NCI-H1105 treated with DMSO at 0.1 percent for 48 hours (cell line): ENCODE results near the gene ATP1B2.
"Not testable (repeated sequence)": the region's sequence is repeated elsewhere in the genome, so short reads cannot be mapped to it uniquely, and the experiment has no call there.

ENCODE experiments used
- DNase-seq: peaks from one replicate; lab custom pipeline; 2025; lab: John Stamatoyannopoulos, UW

Gene ATP1B2, protein sequence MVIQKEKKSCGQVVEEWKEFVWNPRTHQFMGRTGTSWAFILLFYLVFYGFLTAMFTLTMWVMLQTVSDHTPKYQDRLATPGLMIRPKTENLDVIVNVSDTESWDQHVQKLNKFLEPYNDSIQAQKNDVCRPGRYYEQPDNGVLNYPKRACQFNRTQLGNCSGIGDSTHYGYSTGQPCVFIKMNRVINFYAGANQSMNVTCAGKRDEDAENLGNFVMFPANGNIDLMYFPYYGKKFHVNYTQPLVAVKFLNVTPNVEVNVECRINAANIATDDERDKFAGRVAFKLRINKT

GRCh38 chr17:7650509-7651096 is at the start of gene ATP1B2:
Gene ATP1B2 (plus strand): TSS chr17:7650926. CDS start chr17:7651519, 593 bp downstream.
- DNase-seq = peak; percentile 60

DNA sequence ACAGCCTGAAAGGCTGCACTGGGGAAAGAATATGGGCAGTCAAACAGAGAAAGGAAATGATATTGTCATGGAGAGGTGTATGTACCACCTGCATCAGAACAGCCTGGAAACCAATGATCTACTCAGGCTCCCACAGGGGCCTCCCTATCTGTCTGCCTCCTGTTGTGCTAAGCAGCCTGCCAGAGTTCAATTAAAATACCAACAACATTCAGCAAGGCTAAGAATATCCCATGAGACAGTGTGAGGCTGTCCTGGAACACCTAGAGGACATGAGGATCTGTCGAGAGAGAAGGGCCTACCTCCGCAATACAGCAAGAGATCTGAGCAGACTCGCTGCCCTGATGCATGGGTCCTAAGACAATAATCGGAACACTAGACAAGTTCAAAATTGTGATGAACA is 44.4 kb upstream of the ATP1B2 start:
- no peak for DNase-seq

DNA sequence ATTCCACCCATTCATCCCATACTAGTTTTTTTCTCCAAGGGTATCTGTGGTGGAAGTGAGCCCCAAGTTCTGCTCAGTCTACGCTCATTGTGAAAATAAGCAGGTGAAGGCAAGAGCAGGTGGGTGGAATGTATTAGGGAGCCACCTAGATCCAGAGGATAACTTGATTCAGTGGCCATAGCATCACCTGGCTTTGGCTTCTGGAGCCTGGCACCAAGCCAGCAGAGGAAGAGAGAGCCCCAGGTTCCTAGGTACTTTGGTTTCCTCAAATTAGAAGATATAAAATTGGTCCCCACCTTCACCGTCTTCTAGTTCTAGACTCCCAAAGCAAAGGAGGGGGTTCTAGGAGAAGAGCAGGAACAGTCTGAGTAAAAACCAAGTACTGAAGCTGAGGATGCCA is 40.1 kb upstream of the ATP1B2 start:
- DNase-seq = peak; percentile 29

DNA sequence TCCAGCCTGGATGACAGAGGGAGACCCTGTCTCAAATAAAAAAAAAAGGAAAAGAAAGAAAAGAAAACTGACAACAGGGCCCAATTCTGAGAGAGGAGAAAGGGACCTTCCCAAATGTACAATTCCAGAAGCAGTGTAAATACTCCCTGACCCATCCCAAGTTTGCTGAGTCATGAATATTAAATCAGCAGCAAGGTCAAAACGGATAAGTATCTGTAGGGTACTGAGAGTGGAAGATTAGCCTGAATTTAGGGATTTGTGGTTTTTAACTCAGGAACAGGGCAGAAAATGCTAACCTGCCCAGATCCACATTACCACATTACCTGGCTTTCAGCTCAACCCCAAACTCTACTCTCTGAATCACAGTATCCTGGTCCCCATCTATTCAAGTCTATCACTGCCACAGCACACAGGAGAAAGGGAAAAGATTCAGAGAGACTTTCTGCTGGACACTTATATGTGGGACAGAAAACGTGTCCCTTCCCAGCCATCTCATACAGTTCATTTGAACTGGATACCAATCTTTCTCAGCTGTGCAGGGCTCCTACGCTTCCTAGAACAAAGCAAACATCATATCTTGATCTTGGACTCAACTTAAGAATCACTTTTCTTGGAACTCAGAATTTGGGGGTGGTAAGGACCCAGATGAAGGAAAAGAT is 39.0 kb upstream of the ATP1B2 start:
- no peak for DNase-seq

DNA sequence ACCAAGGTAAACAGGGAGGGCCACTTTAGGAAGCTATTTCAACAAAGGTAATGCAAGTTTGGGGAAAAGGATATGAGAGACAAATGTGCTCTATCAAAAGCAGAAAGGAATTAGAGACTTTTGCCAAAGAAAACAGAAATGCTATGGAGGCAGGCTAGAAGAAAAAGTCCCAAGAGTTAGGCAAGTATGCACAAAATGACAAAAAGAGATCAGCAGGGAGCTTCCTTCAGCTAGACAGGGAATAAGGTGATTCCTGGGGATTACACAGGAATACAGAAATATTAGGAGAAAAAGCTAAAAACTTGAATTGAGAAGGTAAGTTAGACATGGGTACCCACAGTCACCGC is 38.5 kb upstream of the ATP1B2 start:
- DNase-seq = no peak

DNA sequence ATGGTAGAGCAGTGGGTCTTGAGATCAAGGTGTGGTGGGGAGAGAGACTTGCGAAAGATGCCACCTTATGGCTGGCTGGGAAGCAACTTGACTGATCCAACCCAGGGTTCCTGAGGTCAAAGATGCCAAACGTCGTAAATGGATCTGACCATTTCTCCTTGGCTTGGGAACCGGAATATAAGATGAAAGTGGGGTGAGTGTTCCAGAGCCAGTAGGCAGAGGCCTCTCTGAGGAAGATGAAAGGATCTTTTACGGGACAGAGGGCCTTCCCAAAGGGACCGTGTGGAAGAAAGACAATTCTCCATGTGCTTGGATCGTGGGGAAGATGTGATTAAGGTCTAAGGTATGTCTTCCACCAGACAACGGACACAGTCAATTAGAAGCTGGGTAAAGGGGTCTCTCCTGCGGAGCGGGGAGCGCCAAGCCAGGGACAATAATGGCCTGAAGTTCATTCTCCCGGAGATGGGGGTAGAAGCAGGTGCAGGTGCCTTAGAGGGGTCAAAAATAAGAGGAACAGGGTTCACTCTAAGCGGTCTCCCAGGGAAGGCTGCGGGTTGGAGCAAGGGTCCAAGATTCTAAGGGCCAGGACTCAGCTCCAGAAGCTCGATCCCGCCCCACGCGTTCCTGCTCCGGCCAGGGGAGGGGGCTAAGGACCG is 36.8 kb upstream of the ATP1B2 start:
- no peak for DNase-seq

GRCh38 chr17:7614425-7615264 is 36.1 kb upstream of the ATP1B2 start, which contains the start of gene FXR2:
Gene FXR2 (minus strand): TSS chr17:7614897. CDS start chr17:7614532, 365 bp downstream.
- peak; percentile 100 for DNase-seq

GRCh38 chr17:7615265-7615747 is 35.4 kb upstream of the ATP1B2 start:
- no peak for DNase-seq

DNA sequence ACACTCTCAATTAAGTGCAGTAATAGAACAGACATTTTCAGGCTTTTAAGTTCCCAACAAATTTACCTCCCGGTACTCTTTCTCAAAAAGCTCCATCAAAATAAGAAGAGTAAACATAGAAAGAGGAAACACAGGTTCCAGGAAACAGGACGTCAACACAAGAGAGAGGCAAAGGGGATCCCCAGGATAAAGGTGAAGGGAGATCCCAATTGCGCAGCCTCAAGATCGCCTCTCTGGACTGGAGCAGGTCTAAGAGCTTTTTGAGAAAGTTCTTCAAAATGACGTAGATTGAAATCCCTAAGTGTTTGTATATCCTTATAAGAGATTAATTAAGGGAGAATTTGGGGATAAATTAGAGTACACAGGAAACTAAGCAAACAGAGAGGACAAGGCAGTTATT is 32.1 kb upstream of the ATP1B2 start:
- DNase-seq = no peak

DNA sequence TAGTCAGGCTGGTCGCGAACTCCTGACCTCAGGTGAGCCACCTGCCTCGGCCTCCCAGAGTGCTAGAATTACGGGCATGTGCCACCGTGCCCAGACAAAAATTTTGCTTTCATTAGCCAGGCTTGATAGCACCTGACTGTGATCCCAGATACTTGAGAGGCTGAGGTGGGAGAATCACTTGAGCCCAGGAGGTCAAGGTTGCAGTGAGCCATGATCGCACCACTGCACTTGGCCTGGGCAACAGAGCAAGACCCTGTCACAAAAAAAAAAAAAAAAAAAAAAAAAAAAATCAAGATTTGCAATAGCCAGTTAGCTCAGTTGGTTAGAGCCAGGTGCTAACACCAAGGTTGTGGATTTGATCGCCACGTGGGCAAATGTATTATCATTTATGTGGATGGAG is 29.9 kb upstream of the ATP1B2 start:
- no peak for DNase-seq

- no peak for DNase-seq
These were observed 27.1 kb upstream of the ATP1B2 start for GRCh38 chr17:7623661-7624060.

GRCh38 chr17:7625749-7626148 is 25.0 kb upstream of the ATP1B2 start:
- not testable (repeated sequence) for DNase-seq

DNA sequence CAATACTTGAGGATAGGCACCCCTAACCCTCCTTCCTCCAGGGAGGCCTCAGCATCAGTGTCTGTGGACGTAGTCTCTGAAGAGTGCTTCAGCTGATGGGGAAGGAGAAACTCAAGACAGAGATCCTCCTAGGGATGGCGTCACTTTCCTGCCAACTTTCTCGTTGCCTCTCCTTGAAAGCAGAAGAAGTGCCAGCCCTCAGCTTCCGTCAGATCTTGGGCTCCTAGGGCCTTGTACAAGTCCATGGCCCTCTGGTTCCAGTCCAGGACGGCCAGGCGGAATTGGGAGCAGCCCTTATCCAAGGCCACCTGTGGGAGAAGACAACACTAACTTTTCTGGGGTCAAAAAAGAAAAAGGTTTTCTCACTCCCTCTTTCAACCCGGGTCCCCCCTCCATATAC is 24.4 kb upstream of the ATP1B2 start:
- no peak for DNase-seq

DNA sequence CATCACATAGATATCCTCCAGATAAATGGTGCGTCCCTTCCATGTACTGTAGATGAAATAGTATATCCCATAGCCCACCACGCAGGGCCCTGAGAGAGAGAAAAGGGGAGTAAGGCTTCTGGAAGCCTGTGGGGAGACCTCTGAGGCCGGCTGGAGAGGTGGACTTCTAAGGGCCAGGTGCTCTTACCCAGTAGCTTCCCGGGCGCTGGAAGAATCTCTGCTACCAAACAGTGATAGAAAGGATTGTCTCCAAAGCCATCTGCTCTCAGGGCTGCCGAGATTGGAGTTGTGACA is 23.8 kb upstream of the ATP1B2 start:
- DNase-seq = no peak

DNA sequence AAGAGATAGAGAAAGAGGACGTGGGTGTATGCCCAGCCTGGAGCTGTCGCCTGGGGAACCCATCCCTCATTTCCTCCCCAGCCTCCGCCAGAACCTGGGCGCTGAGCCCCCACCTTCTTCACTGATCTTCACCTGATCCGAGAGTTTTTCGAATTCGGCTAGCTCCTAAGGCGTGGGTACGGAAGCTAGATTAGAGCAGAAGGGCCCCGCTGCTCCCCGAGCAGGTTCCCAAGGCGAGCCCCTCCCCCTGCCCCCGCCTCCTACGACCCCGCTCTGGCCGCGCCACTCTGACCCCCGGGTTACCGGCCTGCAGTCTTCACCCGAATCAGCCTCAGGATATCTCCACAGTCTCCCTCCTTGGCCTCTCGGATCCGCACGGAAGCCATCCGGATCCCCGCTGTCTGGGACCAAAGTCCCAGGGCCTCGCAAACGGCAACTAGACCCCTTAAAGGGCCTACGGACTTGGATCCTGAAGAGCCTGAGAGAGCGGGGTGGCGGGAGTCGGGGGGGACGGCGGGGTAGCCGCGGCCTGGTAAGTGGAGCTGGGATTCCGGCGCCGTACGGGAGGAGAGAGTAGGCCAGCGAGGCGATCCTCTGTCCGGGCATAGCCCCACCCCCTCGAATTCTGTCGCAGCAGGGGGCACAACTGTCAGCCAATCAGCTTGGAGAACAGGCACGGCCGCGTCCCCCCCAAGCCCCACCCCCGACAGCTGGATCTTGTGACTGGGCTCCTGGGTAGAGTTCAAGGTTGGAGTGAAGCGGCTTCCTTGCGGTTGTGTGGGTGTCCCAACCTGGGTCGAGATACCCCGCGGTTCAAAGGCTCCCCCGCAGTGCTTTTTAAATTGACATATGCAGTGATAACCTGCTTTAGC is 23.2 kb upstream of the ATP1B2 start, which contains the start of gene SAT2:
SAT2 (minus strand) TSS at position 572 of the 872 bp plus-strand sequence; CDS start at position 386, 186 bp downstream.
- DNase-seq = peak; percentile 88

- DNase-seq = no peak
These were observed 20.7 kb upstream of the ATP1B2 start, which contains the start of gene SHBG for GRCh38 chr17:7629939-7630571. Gene SHBG (plus strand): TSS chr17:7630135. CDS start chr17:7630173, 38 bp downstream.

- no peak for DNase-seq
These were observed 19.0 kb upstream of the ATP1B2 start for GRCh38 chr17:7631398-7632380.

GRCh38 chr17:7632492-7632894 is 18.2 kb upstream of the ATP1B2 start:
- DNase-seq = peak; percentile 26

DNA sequence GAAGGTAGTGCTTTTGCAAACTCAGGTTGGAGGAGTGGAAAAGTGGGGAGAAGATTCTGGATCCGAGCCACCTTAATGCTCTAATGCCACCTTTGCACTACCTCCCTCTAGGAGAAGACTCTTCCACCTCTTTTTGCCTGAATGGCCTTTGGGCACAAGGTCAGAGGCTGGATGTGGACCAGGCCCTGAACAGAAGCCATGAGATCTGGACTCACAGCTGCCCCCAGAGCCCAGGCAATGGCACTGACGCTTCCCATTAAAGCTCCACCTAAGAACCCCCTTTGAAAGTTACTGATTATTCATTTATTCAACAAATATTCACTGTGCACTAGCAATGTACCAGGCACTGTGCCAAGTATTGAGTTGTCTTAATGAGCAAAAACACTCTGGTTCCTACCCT is 17.6 kb upstream of the ATP1B2 start:
- no peak for DNase-seq
